Activated naive CD8-positive, alpha-beta T cell treated with anti-CD3 and anti-CD28 coated beads, Interleukin-2, amount 50 U/mL, for 24 hours (primary cell): Measurements from ENCODE around the gene DDAH1.

ENCODE experiments used
- ATAC-seq: fragments of 150-1000 bp; cut with Tn5 transposase; one replicate; pipeline ENCODE4 v1.10.0; 2021
- DNase-seq: peaks from one replicate; pipeline ENCODE4 v3.0.0; 2021
- H3K27ac Mint-ChIP-seq: one replicate; pipeline ENCODE4 v1.8.0; 2021; ENCODE audit warnings: mild to moderate bottlenecking, mixed read lengths
- H3K27me3 Mint-ChIP-seq: one replicate; pipeline ENCODE4 v1.8.0; 2021; ENCODE audit warnings: mixed read lengths
- H3K36me3 Mint-ChIP-seq: one replicate; pipeline ENCODE4 v1.8.0; 2021; ENCODE audit warnings: low read depth, mixed read lengths
- H3K4me1 Mint-ChIP-seq: one replicate; pipeline ENCODE4 v1.8.0; 2021; ENCODE audit warnings: mixed read lengths
- H3K4me3 Mint-ChIP-seq: one replicate; pipeline ENCODE4 v1.8.0; 2021; ENCODE audit warnings: mild to moderate bottlenecking, moderate library complexity, mixed read lengths
- H3K9me3 Mint-ChIP-seq: one replicate; pipeline ENCODE4 v1.8.0; 2021; ENCODE audit warnings: mixed read lengths

The DDAH1 gene

DNA sequence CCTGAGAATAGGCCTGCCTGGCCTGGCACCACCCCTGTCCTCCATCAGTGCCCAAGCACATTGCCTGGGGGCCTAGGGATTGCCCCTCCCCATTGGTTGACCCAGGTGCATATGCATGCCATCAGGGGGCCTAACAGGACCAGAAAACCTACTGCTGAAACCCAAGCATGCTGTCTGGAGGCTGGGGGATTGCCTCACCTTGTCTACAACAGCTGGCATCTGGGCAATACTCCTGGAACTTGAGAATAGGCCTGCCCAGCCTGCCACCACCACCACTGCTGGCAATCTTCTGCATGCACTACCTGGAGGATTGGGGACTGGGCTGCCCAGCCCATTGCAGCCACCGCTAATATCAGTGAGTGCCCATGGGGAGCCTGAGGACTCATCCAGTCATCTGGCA, 132.4 kb downstream of the DDAH1 start:
- Mint-ChIP-seq H3K36me3 (peaks cover 3% of the 10 kb centered on the region), H3K4me3 (no peak overlapping the region)
- no peak for ATAC-seq

DNA sequence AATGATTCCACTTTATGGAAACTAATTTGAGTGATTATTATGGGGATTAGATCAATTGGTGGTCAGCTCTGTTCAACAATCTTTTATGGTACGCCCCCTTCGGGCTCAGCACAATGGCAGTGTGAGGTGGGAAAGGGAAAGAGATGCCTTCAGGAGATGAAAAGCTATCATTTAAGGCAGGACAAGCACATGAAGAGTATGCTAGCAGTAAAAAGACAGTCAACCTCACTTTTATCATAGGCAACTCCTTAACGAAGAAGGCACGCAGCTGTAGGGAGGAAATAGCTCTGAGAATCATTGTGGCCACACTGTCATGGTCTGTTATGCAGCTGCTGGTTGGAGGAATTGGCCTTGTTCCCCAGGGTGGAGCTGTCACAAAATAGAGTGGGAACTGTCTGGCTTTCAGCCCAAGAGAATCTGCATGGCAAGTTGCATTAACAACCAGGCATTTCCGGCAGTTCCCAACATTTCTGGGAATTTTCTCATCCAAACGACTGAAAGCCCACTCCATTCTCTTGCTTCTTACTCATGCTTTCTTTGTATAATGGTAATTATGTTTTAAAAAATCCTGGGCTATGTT, 134.2 kb downstream of the DDAH1 start:
- no peak overlapping the region for H3K27ac Mint-ChIP-seq
- DNase-seq (no peak), ATAC-seq (no peak)
- H3K9me3 Mint-ChIP-seq = peaks cover 18% of the 10 kb centered on the region
- peaks cover 3% of the 10 kb centered on the region for H3K36me3 Mint-ChIP-seq
- H3K4me3 Mint-ChIP-seq = no peak overlapping the region
- peaks cover 23% of the 10 kb centered on the region for H3K27me3 Mint-ChIP-seq
- peaks cover 9% of the 10 kb centered on the region for H3K4me1 Mint-ChIP-seq

More for the DNA sequence above, 132.4 kb downstream of the DDAH1 start:
- Mint-ChIP-seq H3K27ac (no peak overlapping the region), H3K4me1 (peaks cover 9% of the 10 kb centered on the region), H3K27me3 (peaks cover 23% of the 10 kb centered on the region), H3K9me3 (peaks cover 18% of the 10 kb centered on the region)
- no peak for DNase-seq

DNA sequence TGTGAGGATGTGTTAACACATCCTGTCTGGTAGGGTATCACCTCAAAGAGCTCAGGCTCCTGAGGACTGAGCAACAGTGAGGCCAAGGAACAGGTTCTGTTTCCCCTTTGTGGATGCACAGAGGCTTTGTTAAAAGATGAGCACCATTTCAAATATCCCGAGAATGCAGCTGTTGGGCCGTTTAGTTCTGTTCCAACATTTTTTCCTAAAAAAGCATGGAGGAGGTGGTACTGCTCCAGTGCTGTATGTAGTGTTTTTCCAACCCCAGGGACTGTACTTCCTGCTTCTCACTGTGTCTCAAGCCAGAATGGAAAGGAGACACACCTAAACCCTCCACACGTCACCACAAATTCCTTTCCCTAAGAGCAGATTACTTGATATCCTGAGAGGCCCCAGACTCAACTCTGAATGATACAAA, 134.7 kb downstream of the DDAH1 start:
- Mint-ChIP-seq H3K27me3 (peaks cover 25% of the 10 kb centered on the region), H3K9me3 (peaks cover 18% of the 10 kb centered on the region), H3K36me3 (peaks cover 3% of the 10 kb centered on the region), H3K27ac (no peak overlapping the region), H3K4me1 (peaks cover 9% of the 10 kb centered on the region), H3K4me3 (no peak overlapping the region)
- ATAC-seq = no peak
- DNase-seq = no peak

DNA sequence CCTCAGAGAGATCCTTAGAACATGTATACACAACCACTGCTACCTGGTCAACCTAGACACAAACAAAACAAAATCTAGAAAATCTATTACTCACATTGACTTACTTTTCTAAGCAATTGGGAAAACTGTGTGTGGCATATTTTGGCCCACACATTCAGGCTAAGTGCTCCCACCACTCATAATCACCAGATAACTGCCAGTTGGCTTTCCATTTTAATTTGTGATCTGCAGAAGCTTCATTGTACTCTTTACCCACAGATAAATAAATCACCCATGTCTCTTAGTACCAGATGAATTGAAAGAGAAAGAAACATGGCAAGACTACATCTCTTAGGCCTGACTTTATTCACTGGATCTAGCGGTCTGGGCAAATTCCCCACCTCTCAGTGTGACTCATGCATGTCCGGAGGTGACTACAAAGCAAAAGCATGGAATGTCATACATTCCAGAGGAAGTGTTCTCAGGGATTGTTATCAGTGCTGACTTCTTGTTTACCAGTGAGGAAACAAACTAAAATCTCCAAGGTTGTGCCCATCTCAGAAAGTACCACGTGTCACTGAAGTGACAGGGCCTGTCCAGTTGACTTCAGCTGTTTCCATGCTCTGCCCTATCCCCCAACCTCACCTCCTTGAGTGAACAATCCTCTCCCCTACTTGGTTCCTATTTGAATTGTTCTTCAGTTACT, 136.1 kb downstream of the DDAH1 start:
- no peak for ATAC-seq
- DNase-seq = no peak
- no peaks in the 10 kb centered on the region for H3K4me1 Mint-ChIP-seq
- peaks cover 14% of the 10 kb centered on the region for H3K9me3 Mint-ChIP-seq
- peaks cover 29% of the 10 kb centered on the region for H3K27me3 Mint-ChIP-seq
- no peak overlapping the region for H3K27ac Mint-ChIP-seq
- H3K36me3 Mint-ChIP-seq = peaks cover 3% of the 10 kb centered on the region
- H3K4me3 Mint-ChIP-seq = no peak overlapping the region

DNA sequence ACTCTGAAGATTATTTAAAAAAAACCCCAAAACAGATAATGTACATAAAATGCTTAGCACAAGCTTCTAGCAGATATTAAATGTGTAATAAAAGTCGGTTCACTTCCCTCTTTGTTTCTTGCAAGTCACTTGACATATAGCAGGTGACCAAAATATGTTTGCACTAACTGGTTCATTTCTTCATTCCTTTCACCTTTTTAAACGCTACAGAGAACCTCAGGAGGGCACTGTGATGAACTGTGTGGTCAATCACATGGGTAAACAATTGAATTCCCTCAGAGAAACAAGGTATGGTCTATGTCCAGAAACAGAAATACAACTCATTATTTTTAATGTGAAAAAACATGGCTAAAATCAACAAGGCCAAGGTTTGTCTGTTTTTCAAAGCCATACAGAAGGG, 137.2 kb downstream of the DDAH1 start:
- Mint-ChIP-seq H3K4me1 (no peaks in the 10 kb centered on the region), H3K36me3 (no peaks in the 10 kb centered on the region), H3K27ac (no peak overlapping the region), H3K4me3 (no peak overlapping the region), H3K9me3 (peaks cover 4% of the 10 kb centered on the region), H3K27me3 (peaks cover 30% of the 10 kb centered on the region)
- ATAC-seq (no peak), DNase-seq (no peak)

DNA sequence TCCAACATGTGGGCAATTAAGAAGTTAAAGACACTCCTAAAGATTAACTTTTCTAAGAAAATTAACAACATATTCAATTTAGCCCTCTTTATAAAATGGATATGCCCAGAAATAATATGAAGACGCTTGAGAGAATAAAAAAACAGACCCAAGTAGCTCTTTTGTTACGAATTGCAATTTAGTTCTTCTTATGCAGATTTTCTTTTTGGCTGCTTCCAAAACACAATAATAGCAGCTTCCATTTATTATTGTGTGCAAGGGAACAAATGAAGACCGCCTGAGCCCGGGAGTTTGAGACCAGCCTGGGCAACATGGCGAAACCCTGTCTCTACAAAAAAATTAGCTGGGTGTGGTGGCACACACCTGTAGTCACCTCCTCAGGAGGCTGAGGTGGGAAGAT, 138.1 kb downstream of the DDAH1 start:
- DNase-seq (no peak), ATAC-seq (no peak)
- Mint-ChIP-seq H3K4me1 (no peaks in the 10 kb centered on the region), H3K4me3 (no peak overlapping the region), H3K27ac (no peak overlapping the region), H3K36me3 (no peaks in the 10 kb centered on the region), H3K9me3 (peaks cover 4% of the 10 kb centered on the region), H3K27me3 (peaks cover 33% of the 10 kb centered on the region)

DNA sequence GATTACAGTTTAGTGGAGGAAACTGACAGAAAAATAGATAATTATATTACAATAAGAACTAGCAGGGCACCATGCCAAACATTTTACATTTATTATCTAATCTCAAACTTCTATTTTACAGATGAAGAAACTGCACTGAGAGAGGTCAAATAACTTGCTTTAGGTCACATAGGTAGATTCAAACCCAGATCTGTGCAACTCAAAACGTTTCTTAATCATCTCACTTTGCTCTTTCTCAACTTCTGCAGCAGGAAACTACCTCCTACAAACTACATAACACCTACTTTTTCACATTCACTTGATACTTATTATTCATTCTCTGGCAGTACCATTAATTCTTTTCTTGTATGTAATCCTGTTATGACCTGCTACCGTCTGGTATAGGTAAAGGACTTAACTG, 138.6 kb downstream of the DDAH1 start:
- Mint-ChIP-seq H3K36me3 (no peaks in the 10 kb centered on the region), H3K27me3 (peaks cover 33% of the 10 kb centered on the region), H3K27ac (no peak overlapping the region), H3K4me1 (peaks cover 3% of the 10 kb centered on the region), H3K4me3 (no peak overlapping the region), H3K9me3 (no peaks in the 10 kb centered on the region)
- ATAC-seq = no peak
- no peak for DNase-seq

DNA sequence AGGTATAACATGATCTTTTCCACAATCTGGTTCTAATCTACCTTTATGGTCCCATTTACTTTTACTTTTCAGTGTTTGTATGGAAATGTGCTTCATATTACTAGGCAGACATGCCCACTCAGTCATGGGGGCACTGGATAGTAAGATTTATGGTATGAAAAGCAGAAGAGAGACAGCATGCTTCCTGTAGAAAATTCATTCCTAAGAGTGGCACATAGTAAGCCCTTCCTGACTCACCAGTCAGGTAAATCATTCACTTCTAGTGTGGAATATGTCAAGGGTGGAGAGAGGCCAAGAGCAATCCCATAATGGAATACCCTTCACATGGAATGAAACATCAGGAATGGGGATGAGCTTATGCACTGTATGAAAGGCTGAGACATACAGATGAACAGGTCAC, 139.0 kb downstream of the DDAH1 start:
- no peak overlapping the region for H3K4me3 Mint-ChIP-seq
- peaks cover 5% of the 10 kb centered on the region for H3K4me1 Mint-ChIP-seq
- peaks cover 34% of the 10 kb centered on the region for H3K27me3 Mint-ChIP-seq
- no peak overlapping the region for H3K27ac Mint-ChIP-seq
- DNase-seq (no peak), ATAC-seq (no peak)
- H3K36me3 Mint-ChIP-seq = no peaks in the 10 kb centered on the region
- H3K9me3 Mint-ChIP-seq = no peaks in the 10 kb centered on the region

DNA sequence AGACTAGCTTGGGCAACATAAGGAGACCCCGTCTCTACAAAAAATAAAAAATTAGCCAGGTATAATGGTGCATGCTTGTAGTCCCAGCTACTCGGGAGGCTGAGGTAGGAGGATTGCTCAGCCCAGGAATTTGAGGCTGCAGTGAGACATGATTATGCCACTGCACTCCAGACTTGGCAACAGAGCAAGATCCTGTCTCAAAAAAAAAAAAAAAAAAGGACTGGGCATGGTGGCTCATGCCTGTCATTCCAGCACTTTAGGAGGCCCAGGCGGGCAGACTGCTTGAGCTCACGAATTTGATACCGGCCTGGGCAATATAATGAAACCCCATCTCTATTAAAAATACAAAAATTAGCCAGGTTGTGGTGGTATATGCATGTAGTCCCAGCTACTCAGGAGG, 141.2 kb downstream of the DDAH1 start:
- H3K9me3 Mint-ChIP-seq = no peaks in the 10 kb centered on the region
- H3K4me3 Mint-ChIP-seq = no peak overlapping the region
- H3K4me1 Mint-ChIP-seq = peaks cover 16% of the 10 kb centered on the region
- ATAC-seq = no peak
- peaks cover 36% of the 10 kb centered on the region for H3K27me3 Mint-ChIP-seq
- no peaks in the 10 kb centered on the region for H3K36me3 Mint-ChIP-seq
- DNase-seq = no peak
- no peak overlapping the region for H3K27ac Mint-ChIP-seq

DNA sequence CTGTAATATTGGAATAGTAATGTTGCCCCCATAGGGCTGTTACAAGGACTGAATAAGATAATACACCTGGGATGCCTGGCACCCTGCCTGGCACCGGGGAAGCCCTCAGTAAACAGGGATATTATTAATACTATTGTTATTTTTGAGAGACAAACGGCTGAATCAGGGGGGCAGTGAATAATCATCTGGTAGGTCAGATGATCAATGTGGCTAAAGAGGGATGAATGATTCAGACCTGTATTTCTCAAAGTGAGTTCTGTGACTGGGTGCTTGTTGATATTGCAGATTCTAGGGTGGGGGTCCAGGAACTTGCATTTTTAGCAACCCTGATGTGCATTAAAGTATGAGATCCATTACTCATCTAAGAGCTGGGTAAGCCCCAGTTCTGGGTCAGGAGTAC, 142.3 kb downstream of the DDAH1 start:
- DNase-seq (no peak), ATAC-seq (no peak)
- Mint-ChIP-seq H3K27ac (no peak overlapping the region), H3K27me3 (peaks cover 46% of the 10 kb centered on the region), H3K36me3 (no peaks in the 10 kb centered on the region), H3K4me1 (peaks cover 16% of the 10 kb centered on the region), H3K4me3 (no peak overlapping the region), H3K9me3 (no peaks in the 10 kb centered on the region)

DNA sequence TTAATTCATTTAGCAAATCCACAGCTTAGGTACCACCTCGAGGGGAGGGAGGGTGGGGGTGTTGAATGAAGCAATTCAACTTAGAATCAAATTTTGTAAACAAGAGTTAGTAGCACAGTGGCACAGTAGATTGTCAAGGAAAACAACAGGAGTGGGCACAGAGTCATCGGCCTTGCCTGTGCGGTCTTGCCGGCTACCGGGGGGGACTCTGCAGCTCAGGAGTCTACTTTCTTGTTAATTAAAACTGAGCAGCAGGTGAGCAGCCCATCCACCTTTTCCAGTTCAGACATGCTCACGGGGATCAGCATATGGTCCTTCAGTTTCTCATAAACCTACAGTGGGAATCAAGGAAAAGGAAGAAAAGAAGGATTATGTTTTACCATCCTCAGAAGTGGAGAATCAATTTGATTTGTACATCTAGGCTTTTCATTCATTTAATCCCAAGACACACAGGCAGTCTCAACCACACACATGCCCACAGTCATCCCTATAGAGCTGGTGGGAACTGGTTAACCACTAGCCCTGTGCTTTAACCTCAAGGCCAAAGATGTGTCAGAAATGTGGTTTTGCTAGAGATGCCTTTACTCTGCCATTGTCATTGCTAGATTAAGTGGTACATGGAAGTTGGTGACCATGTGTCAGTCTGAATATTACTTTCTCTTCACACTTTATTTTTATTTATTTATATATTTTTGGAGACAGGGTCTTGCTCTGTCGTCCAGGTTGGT, 143.6 kb downstream of the DDAH1 start:
- DNase-seq = peak; percentile 26
- peaks cover 16% of the 10 kb centered on the region for H3K4me1 Mint-ChIP-seq
- ATAC-seq = peak; percentile 97
- H3K9me3 Mint-ChIP-seq = no peaks in the 10 kb centered on the region
- H3K27me3 Mint-ChIP-seq = peaks cover 56% of the 10 kb centered on the region
- H3K4me3 Mint-ChIP-seq = no peak overlapping the region
- no peaks in the 10 kb centered on the region for H3K36me3 Mint-ChIP-seq
- H3K27ac Mint-ChIP-seq = peak overlapping the region; percentile 15

DNA sequence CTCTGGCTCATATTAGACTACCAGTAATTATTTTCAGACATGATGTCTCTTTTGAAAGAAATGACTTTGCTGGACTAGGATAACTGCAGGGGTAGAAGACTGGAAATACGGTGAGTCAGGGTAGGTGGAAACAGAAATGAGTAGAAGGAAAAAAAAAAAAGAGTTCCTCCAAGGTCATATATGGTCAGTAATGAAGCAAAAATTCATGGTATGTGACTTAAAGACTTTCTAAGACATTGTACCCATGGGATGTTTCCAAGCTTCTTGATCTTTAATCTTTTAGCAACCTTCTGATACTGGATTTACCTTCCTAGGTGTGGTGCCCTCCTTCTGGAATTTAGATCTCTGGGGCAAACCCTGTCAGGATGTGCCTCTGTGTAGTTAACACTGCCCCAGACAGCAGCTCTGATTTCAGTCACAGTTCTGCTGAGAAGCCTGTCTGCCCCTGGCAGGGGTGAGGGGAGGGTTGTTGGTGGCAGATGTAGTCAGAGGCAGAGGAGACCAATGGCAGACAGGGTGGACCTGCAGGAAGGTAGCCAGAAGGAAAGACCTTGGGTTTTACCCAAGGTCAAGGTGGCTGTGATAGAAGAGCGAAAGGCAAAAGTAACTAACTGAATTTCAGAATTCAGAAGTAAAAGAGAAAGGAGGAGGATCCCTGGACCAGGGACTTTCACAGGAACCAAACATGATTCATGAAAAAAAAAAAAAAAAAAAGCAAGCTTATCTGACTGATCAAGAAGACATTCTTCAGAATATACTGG, 144.4 kb downstream of the DDAH1 start:
- Mint-ChIP-seq H3K9me3 (no peaks in the 10 kb centered on the region), H3K4me3 (no peak overlapping the region), H3K36me3 (no peaks in the 10 kb centered on the region), H3K27me3 (peaks cover 55% of the 10 kb centered on the region), H3K4me1 (peaks cover 16% of the 10 kb centered on the region), H3K27ac (no peak overlapping the region)
- ATAC-seq (no peak), DNase-seq (no peak)

DNA sequence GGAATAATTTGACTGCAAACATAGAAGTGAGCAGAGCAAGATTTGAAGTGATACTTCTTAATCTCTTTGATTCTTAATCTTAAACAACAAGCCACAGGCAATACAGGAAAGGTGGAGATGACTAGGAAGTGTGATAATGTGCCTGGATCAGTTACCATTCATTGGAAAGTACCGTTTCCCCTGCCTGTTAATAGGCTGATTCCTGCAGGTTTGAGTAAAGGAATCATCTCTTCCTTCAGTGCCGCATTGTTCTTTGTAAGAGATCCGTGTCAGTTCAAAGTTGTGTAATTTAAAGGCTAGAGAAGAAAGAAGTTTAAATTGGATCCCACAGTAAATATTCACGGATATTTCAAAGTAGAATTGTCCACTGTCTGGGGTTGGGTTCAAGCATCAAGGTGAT, 145.0 kb downstream of the DDAH1 start:
- Mint-ChIP-seq H3K9me3 (no peaks in the 10 kb centered on the region), H3K27me3 (peaks cover 55% of the 10 kb centered on the region), H3K4me1 (peaks cover 16% of the 10 kb centered on the region), H3K36me3 (no peaks in the 10 kb centered on the region), H3K27ac (no peak overlapping the region), H3K4me3 (no peak overlapping the region)
- no peak for ATAC-seq
- no peak for DNase-seq

DNA sequence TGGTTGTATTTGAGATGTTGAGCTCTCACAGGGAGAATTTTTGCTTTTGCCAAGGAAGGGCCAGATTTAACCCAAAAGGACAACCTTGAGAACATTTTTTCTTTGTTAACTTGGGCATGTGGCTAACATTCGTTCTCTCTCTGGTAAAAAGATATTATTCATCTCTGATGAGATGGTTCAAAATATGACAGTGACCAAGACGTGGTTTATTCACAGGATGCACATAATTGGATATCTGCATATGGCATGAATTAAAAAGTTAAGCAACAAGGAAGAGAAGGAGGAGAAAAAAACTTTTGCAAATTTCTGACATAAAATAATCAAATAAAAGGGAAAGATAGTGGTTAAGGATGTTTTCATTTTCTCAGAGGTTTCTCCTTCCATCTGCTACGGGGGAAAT, 145.5 kb downstream of the DDAH1 start:
- H3K4me3 Mint-ChIP-seq = no peak overlapping the region
- DNase-seq = no peak
- no peak overlapping the region for H3K27ac Mint-ChIP-seq
- H3K36me3 Mint-ChIP-seq = no peaks in the 10 kb centered on the region
- H3K27me3 Mint-ChIP-seq = peaks cover 56% of the 10 kb centered on the region
- no peaks in the 10 kb centered on the region for H3K9me3 Mint-ChIP-seq
- ATAC-seq = no peak
- H3K4me1 Mint-ChIP-seq = peaks cover 16% of the 10 kb centered on the region

DNA sequence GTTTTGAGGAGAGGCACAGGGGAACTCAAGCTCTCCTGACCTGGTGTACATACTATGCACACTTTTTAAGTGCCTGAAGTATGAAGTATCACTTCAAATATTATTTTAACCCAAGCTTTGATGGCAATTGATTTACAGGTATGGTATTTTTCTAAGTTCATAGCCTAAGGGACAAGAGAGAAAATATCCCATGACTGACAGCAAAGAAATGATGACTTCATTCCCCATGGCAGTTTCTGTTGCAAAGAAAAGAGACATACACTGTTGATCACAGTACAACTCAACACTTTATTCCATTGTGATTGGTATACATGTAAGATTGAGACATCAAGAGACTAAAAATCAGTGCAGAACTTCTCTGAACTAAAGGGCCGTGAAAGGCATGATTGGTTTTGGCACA, 146.7 kb downstream of the DDAH1 start:
- Mint-ChIP-seq H3K4me1 (peaks cover 16% of the 10 kb centered on the region), H3K27me3 (peaks cover 51% of the 10 kb centered on the region), H3K27ac (no peak overlapping the region), H3K9me3 (no peaks in the 10 kb centered on the region), H3K4me3 (no peak overlapping the region), H3K36me3 (no peaks in the 10 kb centered on the region)
- no peak for DNase-seq
- ATAC-seq = no peak
